Uterus (tissue), 4 donors: ENCODE measurements around the gene DNMT3L. TPM values are rescaled to one million over a fixed set of nuclear protein-coding genes. Genes with fewer than 3 reads are reported as not detected.
A peak's percentile ranks its signal among the peaks of the same experiment; 100 is the strongest.
"Not testable (repeated sequence)": the region's sequence is repeated elsewhere in the genome, so short reads cannot be mapped to it uniquely, and the experiment has no call there.

Experiments used
- DNase-seq, 2 donors: peaks; one replicate each; pipeline ENCODE4 v3.0.0-alpha.2; 2019 to 2020
- H3K27ac ChIP-seq, 2 donors: fragments of 200-600 bp; sonication (generic); 1 replicate in 1 of 2; 2 replicates in 1 of 2; pipeline ENCODE4 v1.5.1; 2016 to 2018
- H3K27me3 ChIP-seq, 2 donors: fragments of 200-600 bp; sonication (generic); one replicate each; pipeline ENCODE4 v1.5.1; 2018 to 2019; ENCODE audit warnings: control low read depth in 1 of 2
- H3K36me3 ChIP-seq, 2 donors: fragments of 200-600 bp; sonication (generic); one replicate each; pipeline ENCODE4 v1.5.1; 2019; ENCODE audit warnings: control low read depth in 1 of 2
- H3K4me1 ChIP-seq, 2 donors: fragments of 200-600 bp; sonication (generic); one replicate each; pipeline ENCODE4 v1.5.1; 2018 to 2019; ENCODE audit warnings: control low read depth in 1 of 2
- H3K4me3 ChIP-seq, 2 donors: fragments of 200-600 bp; sonication (generic); 1 replicate in 1 of 2; 2 replicates in 1 of 2; pipeline ENCODE4 v1.5.1; 2018 to 2019; ENCODE audit warnings: mild to moderate bottlenecking in 1 of 2
- H3K9me3 ChIP-seq, 2 donors: fragments of 200-600 bp; sonication (generic); one replicate each; pipeline ENCODE4 v1.5.1; 2019; ENCODE audit warnings: control low read depth in 1 of 2
- POLR2A ChIP-seq, 2 donors: fragments of 450-650 bp; IDR thresholded peaks; one replicate each; pipeline ENCODE4 v1.6.1; 2016; ENCODE audit warnings: antibody characterized with exemption in 2 of 2, mild to moderate bottlenecking in 1 of 2, moderate library complexity in 1 of 2
- intact Hi-C: fragments of 100-400 bp; cut with DNase I; formaldehyde crosslinking; loops from one replicate; pipeline ENCODE4 v1.15.1; 2023; ENCODE audit warnings: low total_unique reads
- total RNA-seq, 4 donors: library from RNA; depleted of rRNA in 3 of 4; stranded (reverse); fragments of >200 nt in 3 of 4; gene quantifications; one replicate each; pipeline versions ENCODE4 v1.1.0 to v1.2.4, GENCODE V29; 2014 to 2023
- TF ChIP-seq, protein P1 (sequence below), 4 experiments: fragments of 200-600 bp in 2 of 4; fragments of 450-650 bp in 2 of 4; sonication (generic) in 2 of 4; IDR thresholded peaks; one replicate each; pipeline ENCODE4 v1.5.1; 2016 to 2019; ENCODE audit warnings: antibody characterized with exemption in 4 of 4, mild to moderate bottlenecking in 2 of 4, moderate library complexity in 1 of 4
- donor health status: DM: yes; HTN: yes; CAD: no.

The DNMT3L gene
- total RNA-seq, 4 donors from 2014 or later, result not detected

DNA sequence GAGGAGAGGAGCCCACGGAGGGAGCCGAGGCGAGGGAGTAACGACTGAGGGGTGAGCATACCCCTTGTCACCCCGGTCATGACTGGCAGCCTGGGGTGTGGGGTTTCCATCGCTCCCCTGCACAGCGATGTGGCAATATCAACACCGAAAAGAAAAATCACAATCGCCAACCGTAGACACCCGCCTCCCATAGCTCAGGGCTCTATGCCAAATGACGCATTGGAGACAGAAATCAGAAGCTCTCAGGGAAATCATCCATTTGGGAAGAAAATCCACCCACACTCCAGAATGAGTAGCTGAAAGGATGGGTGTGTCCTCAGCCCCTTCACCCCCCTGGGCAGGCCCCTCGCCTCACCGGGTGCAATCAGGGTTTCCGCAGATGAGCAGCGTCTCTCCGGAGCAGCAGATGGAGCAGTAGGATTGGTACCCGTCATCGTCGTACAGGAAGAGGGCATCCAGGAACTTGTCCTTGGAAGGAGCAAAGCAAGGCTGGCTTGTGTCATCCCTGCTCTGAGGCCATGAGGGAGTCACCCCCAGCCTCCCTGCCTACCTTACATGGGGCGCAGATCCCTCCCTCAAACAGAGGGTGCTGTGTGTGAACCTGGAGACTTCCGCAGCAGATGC is 2.5 kb downstream of the DNMT3L start:
- H3K4me3 ChIP-seq, result no peak overlapping the region
- DNase-seq, result no peak
- H3K27me3 ChIP-seq, result no peaks in the 10 kb centered on the region
- intact Hi-C loops, result no loop called here
- no peaks in the 10 kb centered on the region for H3K9me3 ChIP-seq
- H3K36me3 ChIP-seq, result no peaks in the 10 kb centered on the region
- no peak overlapping the region for H3K27ac ChIP-seq
- no peaks in the 10 kb centered on the region for H3K4me1 ChIP-seq
- TF ChIP-seq, protein P1, sequence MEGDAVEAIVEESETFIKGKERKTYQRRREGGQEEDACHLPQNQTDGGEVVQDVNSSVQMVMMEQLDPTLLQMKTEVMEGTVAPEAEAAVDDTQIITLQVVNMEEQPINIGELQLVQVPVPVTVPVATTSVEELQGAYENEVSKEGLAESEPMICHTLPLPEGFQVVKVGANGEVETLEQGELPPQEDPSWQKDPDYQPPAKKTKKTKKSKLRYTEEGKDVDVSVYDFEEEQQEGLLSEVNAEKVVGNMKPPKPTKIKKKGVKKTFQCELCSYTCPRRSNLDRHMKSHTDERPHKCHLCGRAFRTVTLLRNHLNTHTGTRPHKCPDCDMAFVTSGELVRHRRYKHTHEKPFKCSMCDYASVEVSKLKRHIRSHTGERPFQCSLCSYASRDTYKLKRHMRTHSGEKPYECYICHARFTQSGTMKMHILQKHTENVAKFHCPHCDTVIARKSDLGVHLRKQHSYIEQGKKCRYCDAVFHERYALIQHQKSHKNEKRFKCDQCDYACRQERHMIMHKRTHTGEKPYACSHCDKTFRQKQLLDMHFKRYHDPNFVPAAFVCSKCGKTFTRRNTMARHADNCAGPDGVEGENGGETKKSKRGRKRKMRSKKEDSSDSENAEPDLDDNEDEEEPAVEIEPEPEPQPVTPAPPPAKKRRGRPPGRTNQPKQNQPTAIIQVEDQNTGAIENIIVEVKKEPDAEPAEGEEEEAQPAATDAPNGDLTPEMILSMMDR (IDR thresholded peaks at IDR 0.05), result no peak
- TF ChIP-seq POLR2A (IDR thresholded peaks at IDR 0.05), result no peak

DNA sequence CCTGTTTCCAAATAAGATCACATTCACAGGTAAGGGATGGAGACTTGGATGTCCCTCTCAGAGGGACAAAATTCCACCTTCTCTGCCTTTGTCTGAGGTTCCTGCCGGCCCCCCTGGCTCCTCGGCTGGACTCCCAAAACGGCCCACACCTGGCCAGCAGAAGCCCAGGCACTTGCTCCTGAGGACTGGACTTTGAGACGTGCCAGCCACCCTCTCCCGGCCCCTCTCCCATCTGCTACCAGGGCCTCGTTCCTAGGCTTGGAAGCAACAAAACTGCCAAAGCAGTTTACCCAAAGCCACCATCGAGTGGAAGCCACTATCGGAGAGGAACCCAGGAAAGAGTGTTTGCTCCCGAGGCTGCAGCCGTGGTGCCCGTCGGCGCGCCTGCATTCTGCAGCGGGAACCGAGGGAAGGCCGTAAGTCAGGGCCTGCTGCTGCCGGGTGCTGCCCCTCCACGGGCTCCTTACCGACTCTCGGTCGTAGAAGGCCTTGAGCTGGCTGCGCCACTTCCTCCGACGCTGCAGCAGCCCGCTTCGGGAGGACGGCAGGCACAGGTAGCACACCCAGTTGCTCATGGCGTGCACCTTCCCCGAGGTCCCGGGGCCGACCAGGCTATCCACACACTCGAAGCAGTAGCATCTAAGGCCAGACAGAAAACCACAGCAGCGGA is 3.5 kb downstream of the DNMT3L start:
- no peaks in the 10 kb centered on the region for H3K4me1 ChIP-seq
- H3K36me3 ChIP-seq, result no peaks in the 10 kb centered on the region
- no peaks in the 10 kb centered on the region for H3K9me3 ChIP-seq
- no peaks in the 10 kb centered on the region for H3K27me3 ChIP-seq
- intact Hi-C loops, result no loop called here
- H3K4me3 ChIP-seq, result no peak overlapping the region
- H3K27ac ChIP-seq, result no peak overlapping the region
- no peak for TF ChIP-seq POLR2A (IDR thresholded peaks at IDR 0.05)
- TF ChIP-seq, protein P1 (IDR thresholded peaks at IDR 0.05), result no peak
- no peak for DNase-seq

DNA sequence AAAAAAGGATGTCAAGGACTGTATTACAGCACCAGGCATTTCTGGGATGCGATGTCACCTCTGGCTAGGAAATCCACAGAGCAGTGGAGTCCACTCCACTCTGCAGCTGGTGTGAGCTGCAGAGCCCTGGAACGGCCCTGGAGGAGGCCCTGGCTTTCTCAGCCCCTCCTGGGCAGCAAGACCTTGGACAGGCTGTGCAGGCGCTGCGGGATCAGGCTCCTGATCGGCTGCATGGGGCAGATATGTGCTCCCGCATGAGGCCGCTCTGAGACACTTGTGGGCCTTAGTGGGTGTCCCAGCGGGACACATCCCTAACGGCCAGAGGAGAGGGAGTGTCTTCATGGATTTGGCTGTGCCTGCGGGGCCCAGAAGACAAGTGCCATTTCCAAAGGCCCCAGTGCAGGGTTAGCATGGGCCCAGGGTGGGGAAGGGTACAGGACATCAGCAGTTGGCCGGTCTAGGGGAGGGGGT is 6.2 kb downstream of the DNMT3L start:
- Histone ChIP-seq H3K9me3 (no peaks in the 10 kb centered on the region), H3K27ac (no peak overlapping the region), H3K36me3 (no peaks in the 10 kb centered on the region), H3K4me1 (no peaks in the 10 kb centered on the region), H3K4me3 (no peak overlapping the region), H3K27me3 (no peaks in the 10 kb centered on the region)
- intact Hi-C loops, result no loop called here
- no peak for DNase-seq
- no peak for TF ChIP-seq POLR2A (IDR thresholded peaks at IDR 0.05)
- TF ChIP-seq, protein P1 (IDR thresholded peaks at IDR 0.05), result no peak

DNA sequence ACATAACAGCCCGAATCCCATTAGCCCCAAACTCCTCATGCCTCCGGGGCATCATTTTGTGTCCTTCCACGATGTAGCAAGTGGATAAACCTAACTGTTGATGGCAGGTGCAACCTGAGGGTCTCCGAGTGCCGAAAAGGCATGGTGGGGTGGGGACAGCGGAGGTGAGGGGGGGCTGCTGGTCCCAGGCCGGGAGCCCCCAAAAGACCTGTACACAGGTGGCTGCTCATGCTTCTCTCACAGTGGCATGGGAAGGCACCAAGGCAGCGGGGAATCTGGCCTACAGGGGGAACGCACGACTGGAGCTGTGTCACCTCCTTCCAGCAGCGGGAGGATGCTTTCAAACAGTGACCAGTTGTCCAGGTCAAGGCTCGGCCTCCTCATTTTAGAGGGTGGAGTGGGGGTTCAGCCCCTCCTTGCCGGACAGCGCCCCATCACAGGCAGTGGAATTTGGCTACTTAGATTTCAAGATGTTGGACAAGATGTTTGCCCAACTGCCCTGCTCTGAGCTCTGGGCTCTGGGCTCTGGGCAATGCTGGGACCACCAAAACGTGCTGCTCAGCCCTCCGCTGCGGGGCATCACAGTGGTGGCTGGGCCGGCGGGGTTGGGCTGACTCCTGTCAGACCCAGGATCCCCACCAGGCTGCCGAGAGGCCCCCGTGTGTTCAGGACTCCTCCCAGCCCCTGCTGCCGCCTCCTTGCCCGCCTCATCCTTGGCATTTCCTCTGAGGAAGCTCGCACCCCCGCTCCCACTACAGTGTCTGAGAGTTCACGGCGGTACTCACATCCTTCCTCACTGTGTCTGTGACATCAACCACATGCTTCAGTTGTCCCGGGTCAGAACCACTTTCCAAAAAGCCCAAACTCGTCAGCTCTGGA is 7.6 kb downstream of the DNMT3L start:
- DNase-seq, result peak in 1 of 2 donors; percentile 3
- Histone ChIP-seq H3K4me3 (no peak overlapping the region), H3K36me3 (no peaks in the 10 kb centered on the region), H3K9me3 (no peaks in the 10 kb centered on the region), H3K27me3 (no peaks in the 10 kb centered on the region), H3K27ac (no peak overlapping the region), H3K4me1 (no peaks in the 10 kb centered on the region)
- TF ChIP-seq, protein P1 (IDR thresholded peaks at IDR 0.05), result no peak
- no peak for TF ChIP-seq POLR2A (IDR thresholded peaks at IDR 0.05)
- intact Hi-C loops, result no loop called here

DNA sequence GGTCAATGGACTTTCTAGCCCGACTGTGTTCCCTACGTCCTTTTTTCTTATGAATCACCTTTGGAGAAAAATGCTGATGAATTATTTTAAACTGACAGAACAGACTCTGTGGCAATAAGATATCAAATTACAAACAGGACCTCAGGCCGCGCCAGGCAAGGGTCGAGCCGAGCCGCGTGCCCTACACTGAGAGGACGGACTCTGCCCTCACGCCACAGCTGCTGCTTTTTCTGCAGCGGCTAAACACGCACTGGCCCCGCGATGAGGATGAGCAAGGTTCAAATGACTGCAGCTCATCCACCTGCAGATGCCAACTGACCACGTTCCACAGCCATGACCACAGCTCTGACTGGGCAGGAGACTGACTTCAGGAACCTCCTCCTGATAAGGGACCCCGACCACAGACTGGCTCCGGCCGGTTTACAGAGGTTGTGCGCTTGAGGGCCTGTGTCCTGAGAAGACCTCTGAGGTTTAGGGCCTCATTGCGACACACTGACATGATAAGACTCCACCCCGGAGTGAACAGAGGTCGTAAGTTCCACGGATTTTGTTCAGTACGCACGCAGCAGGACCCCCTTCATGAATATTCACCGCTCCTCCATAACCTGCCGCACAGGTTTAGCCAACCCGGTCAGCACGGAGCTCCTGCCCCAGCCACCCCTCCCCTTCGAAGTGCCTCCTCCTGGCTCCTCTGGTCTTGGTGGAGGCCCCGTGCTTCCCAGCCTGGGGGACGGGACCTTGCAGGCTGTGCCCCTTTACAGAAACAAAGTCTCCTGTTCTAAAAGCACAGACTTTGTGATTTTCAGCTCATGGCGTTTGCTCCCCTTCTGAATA is 12.3 kb downstream of the DNMT3L start:
- H3K9me3 ChIP-seq, H3K4me3 ChIP-seq, DNase-seq, H3K4me1 ChIP-seq, H3K36me3 ChIP-seq, H3K27me3 ChIP-seq, H3K27ac ChIP-seq, intact Hi-C loops: not testable (repeated sequence)

DNA sequence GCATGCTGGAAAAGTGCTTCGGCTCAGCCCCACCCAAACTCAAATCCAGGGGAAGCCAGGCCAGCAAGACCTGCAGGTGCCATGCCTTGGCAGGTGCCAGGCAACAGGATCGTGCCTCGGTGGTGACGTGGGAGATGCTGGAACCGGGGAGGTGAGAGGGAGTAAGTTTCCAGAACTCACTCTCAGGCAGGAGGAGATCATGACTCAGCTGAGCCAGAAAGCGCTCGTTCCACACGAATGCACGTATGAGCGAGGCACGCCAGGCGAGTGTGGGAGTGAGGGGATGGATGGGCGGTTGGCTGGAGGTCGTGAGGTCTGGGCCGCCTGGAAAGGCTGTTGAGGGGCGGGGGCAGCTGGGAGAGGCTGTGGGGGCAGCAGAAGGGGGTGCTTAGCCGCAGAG is 13.8 kb downstream of the DNMT3L start:
- H3K9me3 ChIP-seq, DNase-seq, H3K27me3 ChIP-seq, H3K27ac ChIP-seq, H3K36me3 ChIP-seq, intact Hi-C loops, H3K4me1 ChIP-seq, H3K4me3 ChIP-seq: not testable (repeated sequence)

DNA sequence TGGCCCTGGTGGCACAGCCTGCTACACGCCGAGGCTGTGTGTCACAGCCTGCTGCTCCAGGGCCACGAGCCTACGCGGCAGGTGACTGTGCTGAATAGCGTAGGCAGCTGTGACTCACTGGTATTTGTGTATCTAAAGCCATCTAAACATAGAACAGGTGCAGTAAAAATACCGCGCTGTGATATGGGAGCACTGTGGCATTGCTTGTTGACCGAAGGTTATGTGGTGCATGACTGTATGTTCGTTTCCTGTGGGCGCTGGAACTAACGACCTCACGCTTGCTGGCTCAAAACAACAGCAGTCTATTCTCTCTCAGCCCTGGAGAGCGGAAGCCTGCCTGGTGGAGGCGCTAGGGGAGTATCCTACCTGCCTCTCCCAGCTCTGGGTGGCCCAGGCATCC is 17.7 kb downstream of the DNMT3L start:
- H3K27ac ChIP-seq, DNase-seq, H3K36me3 ChIP-seq, H3K27me3 ChIP-seq, H3K4me1 ChIP-seq, H3K9me3 ChIP-seq, intact Hi-C loops, H3K4me3 ChIP-seq: not testable (repeated sequence)

DNA sequence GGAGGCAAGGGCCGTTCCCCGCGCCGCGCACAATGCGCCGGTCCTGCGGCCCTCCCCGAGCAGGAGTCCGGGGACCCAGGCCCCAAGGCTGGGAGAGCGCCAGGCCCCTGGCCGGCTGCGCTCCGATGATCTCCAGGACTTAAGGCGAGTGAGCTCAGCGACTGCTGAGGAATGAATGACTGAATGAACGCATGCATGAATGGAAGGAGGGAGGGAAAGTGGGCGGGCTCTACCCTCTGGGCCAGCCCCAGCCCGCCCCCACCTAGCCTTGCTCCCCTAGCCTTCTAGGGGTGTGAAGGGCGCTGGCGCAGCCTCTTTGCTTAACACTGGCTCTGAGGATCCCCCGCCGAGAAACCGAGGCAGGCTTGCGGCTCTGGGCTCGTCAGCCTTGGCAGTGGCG is 20.4 kb downstream of the DNMT3L start:
- H3K4me3 ChIP-seq, H3K36me3 ChIP-seq, H3K27ac ChIP-seq, DNase-seq, H3K4me1 ChIP-seq, H3K27me3 ChIP-seq, H3K9me3 ChIP-seq, intact Hi-C loops: not testable (repeated sequence)
